D341Med (cell line): ENCODE results near the gene ZFHX2.
"Not testable (repeated sequence)": the region's sequence is repeated elsewhere in the genome, so short reads cannot be mapped to it uniquely, and the experiment has no call there.

Source experiments
- DNase-seq: peaks from one replicate; pipeline ENCODE4 v3.0.0; 2012; ENCODE audit warnings: low spot score

The ZFHX2 gene

GRCh38 chr14:23539248-23540140 lies 12.1 kb downstream of the ZFHX2 start:
- DNase-seq, result peak; percentile 79

DNA sequence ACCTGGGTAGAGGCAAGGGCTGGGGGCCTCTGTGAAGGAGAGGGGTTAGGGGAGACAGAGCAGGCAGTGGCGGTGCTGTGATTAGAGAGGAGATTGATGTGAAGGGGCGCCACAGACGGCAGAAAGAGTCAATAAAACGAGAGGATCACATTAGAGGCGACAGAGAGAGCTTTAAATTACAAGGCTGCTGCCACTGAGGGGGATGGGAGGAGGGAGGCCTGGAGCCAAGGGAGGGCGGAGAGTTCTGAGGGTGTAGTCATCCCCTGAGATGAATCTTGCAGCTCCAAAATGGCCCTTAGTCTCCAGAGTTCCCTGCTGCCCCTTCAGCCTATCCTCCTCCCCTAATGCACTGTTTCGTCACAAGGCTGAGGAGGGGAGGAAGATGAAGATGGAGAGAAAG lies 12.8 kb downstream of the ZFHX2 start:
- no peak for DNase-seq

GRCh38 chr14:23538050-23538718 lies 13.4 kb downstream of the ZFHX2 start:
- no peak for DNase-seq

- DNase-seq, result peak; percentile 57
These were observed 14.1 kb downstream of the ZFHX2 start for GRCh38 chr14:23537351-23538049.

GRCh38 chr14:23536906-23537305 lies 14.7 kb downstream of the ZFHX2 start:
- not testable (repeated sequence) for DNase-seq

DNA sequence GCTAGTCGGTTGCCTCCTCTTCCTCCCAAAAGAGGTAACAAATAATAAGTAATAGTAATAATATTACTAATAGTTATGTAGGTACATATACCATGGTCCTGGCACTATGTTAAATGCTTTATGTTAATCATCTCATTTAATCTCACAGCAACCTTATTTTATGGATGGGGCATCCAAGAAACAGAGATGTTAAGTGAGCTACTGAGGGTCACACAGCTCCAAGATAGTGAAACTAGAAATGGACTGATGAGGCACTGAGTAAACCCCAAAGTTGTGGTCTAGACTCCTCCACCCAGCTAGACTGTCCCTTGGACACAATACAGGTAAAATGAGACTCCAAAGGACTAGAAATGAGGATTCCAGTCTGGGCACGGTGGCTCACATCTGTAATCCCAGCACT lies 15.1 kb downstream of the ZFHX2 start:
- no peak for DNase-seq

GRCh38 chr14:23535943-23536342 lies 15.6 kb downstream of the ZFHX2 start:
- no peak for DNase-seq

- no peak for DNase-seq
These were observed 17.7 kb downstream of the ZFHX2 start for GRCh38 chr14:23533652-23534435.

- no peak for DNase-seq
These were observed 18.9 kb downstream of the ZFHX2 start for GRCh38 chr14:23532658-23533057.

DNA sequence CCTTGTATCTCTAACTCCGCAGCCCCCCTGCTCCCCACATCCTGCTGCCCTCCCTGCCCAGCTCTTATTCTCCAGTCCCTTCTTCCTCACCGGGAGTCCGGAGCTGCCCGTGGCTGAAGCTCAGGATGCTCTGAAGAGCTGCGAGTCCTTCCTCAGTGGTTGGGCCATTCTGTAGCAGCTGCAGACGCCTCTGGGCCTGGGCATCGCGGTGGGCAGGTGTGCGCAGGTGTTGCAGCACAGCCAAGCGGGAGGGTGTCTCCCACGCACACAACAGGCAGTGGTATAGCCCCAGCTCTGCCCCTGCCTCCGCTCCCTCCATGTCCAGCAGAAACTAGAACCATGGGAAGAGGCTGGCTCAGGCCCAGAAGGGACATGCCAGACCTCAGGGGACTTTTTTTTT lies 20.2 kb downstream of the ZFHX2 start:
- DNase-seq, result no peak

- DNase-seq, result no peak
These were observed 21.1 kb downstream of the ZFHX2 start for GRCh38 chr14:23530375-23531055.

- no peak for DNase-seq
These were observed 22.5 kb downstream of the ZFHX2 start for GRCh38 chr14:23529016-23529415.

GRCh38 chr14:23528555-23528954 lies 23.0 kb downstream of the ZFHX2 start:
- DNase-seq, result no peak

DNA sequence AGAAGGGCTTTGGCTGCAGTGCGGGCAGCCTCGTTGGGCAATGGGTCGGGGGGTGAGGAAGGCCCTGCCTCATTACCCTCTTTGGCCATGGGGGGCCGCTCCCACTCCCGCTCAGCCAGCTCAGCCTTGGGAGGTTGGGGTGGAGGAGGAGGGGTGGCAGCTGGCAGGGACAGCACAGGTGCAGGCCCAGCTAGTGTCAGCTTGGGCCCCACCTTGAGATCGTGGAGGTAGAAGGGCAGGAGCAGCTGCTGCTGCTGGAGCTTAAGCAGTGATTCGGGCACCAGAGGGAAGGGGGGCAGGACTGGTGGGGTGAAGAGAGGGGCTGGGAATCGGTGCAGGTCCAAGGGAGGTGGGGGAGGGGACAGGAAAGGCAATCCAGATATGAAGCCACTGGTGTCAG lies 26.0 kb downstream of the ZFHX2 start:
- DNase-seq, result no peak

DNA sequence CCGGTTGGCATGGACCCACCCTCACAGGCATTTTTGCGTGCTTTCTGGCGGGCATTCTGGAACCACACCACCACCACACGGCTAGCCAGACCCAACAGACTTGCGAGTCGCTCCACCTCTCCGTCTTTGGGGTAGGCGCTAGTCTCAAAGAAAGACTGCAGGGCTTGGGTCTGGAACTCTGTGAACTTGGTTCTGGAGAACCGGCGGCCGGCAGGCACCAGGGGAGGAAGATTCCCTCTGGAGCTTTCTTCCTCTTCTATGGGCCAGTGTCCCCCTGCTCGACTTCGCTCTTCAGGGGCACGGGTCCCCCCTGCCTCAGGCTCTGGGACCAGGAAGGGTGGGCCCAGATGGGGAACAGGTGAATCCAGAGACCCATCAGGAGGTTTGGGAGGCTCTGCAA lies 26.6 kb downstream of the ZFHX2 start:
- DNase-seq, result no peak

DNA sequence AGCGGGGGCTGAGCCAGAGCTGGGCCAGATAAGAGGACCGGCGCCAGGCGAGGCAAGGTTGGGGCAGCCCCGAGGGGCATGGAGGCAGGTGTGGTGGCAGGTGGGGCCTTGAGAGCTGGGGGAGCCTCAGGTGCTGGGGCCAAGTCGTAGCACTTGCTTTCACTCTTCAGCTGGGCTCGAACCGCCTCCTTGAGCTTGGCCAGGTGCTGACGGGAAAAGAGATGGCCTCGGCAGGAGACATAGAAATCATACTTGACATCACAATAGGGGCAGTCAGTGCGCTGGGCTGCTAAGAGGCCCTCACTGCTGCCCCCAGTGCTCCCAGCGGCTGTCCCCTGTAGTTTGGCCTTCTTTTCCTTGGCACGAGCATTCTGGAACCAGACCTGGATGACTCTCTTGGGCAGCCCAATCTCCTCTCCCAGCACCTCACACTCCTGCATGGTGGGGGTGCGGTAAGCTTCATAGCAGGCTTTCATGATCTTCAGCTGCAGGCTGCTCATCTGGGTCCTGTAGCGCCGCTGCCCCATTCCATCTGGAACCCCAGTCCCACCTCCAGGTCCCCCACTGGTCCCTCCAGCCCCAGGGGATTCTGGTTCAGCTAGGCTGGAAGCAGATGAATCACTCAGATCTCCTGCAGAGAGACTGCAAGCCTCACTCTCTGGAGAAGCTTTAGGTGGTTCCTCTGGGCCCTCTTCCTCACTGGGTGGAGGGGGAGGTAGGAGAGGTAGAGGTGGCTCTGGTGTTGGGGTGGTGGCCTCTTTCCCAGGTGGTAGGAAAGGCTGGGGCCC lies 28.1 kb downstream of the ZFHX2 start:
- no peak for DNase-seq

DNA sequence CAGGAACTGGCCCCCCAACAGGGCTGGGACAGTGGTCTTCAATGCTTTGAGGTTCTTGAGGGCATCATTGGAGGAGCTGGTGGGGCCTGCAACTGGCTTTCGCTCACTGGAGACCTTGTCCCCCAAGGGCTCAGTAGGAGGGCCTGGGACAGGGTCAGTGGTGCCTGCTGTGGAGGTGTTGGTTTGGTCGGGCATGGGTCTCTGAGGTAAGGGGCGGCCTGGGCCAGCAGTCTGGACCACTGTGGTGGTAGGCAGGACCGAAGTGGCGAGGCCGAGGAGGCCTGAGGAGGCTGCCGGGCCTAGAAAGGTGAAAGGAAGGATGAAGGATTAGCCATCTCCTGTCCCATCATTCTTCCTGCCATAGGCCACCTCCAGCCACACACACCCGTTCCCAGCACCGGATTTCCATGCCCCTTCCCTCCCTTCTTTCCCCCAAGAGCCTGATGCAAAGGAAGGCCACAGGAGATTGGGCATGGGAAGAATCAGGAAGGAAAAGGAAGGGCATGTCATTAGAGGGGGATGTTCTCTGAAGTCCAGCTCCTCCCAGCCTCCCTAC lies 28.8 kb downstream of the ZFHX2 start:
- no peak for DNase-seq

DNA sequence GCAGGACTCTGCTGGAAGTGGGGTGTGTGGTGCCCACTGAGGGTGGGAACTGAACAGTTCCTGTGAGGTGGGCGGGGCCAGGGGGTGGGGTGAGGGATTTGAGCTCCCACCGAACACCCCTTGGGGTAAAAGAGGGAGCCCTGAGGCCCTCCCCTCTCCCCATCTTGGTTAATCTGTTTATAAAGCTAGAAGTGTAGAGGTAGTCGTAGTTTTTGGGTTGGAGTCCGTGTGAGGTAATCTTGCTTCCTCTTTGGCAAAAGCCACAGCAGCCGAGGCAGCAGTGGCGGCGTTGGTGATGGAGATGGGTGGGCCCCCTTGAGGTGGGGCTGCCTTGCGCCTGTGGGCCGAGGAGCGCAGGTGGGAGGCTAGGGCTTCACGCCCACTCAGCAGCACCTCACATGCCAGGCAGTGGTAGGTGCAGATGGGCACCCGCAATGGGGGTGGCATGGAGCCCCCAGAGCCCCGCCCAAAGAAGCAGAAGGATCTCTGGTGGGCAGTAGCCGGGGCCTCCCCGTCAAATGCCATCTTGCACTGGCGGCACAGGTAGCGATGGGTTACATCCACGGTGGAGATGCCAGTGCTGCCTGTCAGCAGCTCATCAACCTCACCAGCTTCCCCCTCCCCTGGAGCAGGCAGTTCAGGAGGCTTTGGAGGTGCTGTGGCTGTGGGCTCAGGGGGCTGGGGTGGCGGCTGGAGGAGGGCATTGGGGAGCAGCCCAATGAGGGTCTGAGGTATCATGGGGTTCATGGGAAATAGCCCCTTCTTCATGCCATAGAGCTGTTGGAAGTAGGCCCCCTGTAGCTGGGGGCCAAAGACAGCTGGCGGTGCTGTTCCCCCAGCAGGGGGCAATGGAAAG lies 29.6 kb downstream of the ZFHX2 start:
- no peak for DNase-seq

- no peak for DNase-seq
These were observed 30.5 kb downstream of the ZFHX2 start for GRCh38 chr14:23520899-23521533.
